ENCODE measurements around the gene SORCS2.

GRCh38 chr4:7771541-7772507 is 579.5 kb downstream of the SORCS2 start:
- TF ChIP-seq, protein P1, sequence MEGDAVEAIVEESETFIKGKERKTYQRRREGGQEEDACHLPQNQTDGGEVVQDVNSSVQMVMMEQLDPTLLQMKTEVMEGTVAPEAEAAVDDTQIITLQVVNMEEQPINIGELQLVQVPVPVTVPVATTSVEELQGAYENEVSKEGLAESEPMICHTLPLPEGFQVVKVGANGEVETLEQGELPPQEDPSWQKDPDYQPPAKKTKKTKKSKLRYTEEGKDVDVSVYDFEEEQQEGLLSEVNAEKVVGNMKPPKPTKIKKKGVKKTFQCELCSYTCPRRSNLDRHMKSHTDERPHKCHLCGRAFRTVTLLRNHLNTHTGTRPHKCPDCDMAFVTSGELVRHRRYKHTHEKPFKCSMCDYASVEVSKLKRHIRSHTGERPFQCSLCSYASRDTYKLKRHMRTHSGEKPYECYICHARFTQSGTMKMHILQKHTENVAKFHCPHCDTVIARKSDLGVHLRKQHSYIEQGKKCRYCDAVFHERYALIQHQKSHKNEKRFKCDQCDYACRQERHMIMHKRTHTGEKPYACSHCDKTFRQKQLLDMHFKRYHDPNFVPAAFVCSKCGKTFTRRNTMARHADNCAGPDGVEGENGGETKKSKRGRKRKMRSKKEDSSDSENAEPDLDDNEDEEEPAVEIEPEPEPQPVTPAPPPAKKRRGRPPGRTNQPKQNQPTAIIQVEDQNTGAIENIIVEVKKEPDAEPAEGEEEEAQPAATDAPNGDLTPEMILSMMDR (IDR thresholded peaks at IDR 0.05; ENCODE audit: poor library complexity, severe bottlenecking) = no peak
- TF ChIP-seq SMC3 (conservative IDR thresholded peaks at IDR 0.05; ENCODE audit: poor library complexity) (no peak), POLR2AphosphoS5 (IDR thresholded peaks at IDR 0.05) (no peak), REST (IDR thresholded peaks at IDR 0.05; ENCODE audit: borderline replicate concordance) (no peak), RAD21 (conservative IDR thresholded peaks at IDR 0.05) (no peak), EP300 (conservative IDR thresholded peaks at IDR 0.05; ENCODE audit: poor library complexity, severe bottlenecking) (no peak), EZH2 (IDR thresholded peaks at IDR 0.05; ENCODE audit: borderline replicate concordance, insufficient read depth, low read length, poor library complexity, severe bottlenecking) (no peak), TAF1 (IDR thresholded peaks at IDR 0.05; ENCODE audit: low read depth) (no peak)

Data from neural cell (in vitro differentiated cells).